ENCODE data around the gene URM1. TPM values are rescaled to one million over a fixed set of nuclear protein-coding genes. Genes with fewer than 3 reads are reported as not detected.

The URM1 gene
- total and polyA plus RNA-seq, 7 donors = 16.3 to 73.3 (median 25.1) TPM

DNA sequence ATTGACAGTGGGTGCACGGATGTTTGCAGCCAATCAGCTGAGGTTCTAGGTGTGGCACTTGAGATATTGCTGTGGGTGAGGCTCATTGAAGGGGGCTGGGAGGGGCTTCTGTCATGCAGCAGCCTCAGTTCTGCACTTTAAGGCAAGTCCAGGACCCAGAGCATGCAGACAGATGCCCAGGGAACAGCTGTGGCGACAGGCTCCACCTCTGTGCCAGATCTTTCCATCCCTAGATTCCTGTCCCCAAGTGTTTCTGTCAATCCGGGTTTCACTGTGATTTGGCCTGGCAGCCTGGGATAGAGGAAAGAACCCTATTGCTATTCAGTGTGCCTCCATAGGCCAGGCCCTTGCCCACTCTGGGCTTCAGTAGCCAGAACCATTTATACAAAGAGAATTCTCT lies 28.7 kb downstream of the URM1 start:
- no peak for DNase-seq
- Histone ChIP-seq H3K4me1 (peaks cover 0 to 7% (median 2%) of the 10 kb centered on the region in 4 donors), H3K36me3 (no peaks in the 10 kb centered on the region), H3K9me3 (no peaks in the 10 kb centered on the region), H3K27ac (no peak overlapping the region), H3K27me3 (peaks cover 0 to 28% (median 0%) of the 10 kb centered on the region in 3 donors), H3K4me3 (no peak overlapping the region)
- 48 to 66% methylated on average over 3 of the region's 3 CpGs for WGBS, 2 donors
- TF ChIP-seq EP300 (IDR thresholded peaks at IDR 0.05) (no peak), POLR2A (IDR thresholded peaks at IDR 0.05) (no peak), POLR2AphosphoS5 (IDR thresholded peaks at IDR 0.05) (no peak)
- TF ChIP-seq, protein P1, sequence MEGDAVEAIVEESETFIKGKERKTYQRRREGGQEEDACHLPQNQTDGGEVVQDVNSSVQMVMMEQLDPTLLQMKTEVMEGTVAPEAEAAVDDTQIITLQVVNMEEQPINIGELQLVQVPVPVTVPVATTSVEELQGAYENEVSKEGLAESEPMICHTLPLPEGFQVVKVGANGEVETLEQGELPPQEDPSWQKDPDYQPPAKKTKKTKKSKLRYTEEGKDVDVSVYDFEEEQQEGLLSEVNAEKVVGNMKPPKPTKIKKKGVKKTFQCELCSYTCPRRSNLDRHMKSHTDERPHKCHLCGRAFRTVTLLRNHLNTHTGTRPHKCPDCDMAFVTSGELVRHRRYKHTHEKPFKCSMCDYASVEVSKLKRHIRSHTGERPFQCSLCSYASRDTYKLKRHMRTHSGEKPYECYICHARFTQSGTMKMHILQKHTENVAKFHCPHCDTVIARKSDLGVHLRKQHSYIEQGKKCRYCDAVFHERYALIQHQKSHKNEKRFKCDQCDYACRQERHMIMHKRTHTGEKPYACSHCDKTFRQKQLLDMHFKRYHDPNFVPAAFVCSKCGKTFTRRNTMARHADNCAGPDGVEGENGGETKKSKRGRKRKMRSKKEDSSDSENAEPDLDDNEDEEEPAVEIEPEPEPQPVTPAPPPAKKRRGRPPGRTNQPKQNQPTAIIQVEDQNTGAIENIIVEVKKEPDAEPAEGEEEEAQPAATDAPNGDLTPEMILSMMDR (IDR thresholded peaks at IDR 0.05) = no peak
- intact Hi-C loops (cut with DNase I) = no loop called here

DNA sequence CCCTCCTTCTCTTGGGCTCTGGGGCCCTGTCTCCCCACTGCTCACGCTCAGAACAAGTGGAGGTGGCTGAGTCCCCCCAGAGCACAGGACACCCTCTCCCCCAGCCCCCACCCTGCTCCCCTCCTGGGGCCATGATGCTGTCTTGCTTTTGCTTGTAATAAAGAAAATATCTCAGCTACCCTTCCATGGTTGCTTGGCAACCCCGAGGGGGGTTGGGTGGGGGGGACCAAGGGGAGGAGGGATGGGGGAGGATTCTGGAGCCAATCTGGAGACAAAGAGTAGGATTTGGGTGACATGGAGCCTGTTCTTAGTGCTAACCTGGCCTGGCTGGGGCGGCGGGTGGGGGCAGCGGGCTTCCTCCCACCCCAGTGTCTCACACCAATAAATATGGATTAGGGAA lies 33.4 kb downstream of the URM1 start:
- 81 to 85% methylated on average over 5 of the region's 5 CpGs for WGBS, 2 donors
- no peak for DNase-seq
- H3K27me3 ChIP-seq = peaks cover 0 to 37% (median 0%) of the 10 kb centered on the region in 3 donors
- TF ChIP-seq EP300 (IDR thresholded peaks at IDR 0.05) (no peak), POLR2A (IDR thresholded peaks at IDR 0.05) (no peak)
- TF ChIP-seq, protein P1 (IDR thresholded peaks at IDR 0.05) = no peak
- H3K27ac ChIP-seq = no peak overlapping the region
- H3K36me3 ChIP-seq = no peaks in the 10 kb centered on the region
- no peak overlapping the region for H3K4me3 ChIP-seq
- no peaks in the 10 kb centered on the region for H3K9me3 ChIP-seq
- intact Hi-C loops (cut with DNase I) = no loop called here
- H3K4me1 ChIP-seq = no peaks in the 10 kb centered on the region

DNA sequence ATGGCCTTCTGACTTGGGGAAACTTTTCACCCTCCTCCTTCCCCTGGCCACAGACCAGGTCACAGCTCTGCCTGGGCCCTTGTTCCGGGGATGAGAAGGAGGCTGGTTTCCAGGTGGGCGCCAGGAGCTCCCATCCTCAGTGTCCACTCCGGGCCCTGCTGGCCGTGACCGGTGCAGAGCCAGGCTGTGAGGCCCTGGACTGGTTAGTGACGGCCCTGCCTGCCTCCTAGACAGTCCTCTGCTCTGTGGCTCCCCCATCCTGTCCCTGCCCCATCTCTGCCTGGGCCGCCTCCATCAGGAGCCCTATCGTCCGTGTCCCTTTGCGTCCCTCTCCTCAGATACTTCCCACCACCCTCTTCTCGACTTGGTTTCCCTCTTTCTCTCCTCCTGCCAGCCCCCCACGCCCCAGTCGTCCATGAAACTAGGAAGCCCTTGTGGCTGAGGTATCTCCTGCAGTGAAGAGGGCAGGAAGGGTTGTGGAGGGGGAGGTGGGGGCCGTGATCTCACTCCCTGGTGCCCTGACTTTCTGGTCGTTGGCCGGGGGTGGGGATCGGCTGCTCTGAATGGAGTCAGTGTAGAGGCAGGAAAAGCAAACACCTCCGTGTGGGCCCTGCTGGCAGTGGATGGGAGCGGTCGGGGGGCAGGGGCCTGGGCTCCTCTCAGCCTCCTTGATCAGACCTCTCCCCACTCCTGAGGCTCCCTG lies 34.1 kb downstream of the URM1 start:
- intact Hi-C loops (cut with DNase I) = no loop called here
- no peaks in the 10 kb centered on the region for H3K36me3 ChIP-seq

DNA sequence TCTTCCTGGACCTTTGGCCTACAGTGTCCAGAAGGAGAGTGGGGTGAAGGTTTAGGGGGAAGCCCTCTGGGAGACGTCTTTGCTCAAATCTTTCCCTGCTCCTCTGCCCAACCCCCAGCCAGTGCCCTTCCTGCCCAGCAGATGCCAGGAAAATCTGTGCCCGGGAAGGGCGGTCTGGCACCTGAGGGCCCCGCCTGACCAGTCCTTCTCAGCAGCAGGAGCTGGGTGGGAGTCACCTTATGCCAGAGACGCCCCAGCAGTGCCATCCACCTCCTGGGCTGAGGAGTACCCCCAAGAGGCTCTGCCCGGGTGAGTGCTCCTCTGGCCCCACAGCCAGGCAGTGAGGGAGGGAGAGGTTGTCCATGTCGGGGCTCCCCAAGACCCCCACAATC lies 34.6 kb downstream of the URM1 start:
- no peak for DNase-seq
- intact Hi-C loops (cut with DNase I) = no loop called here
- Histone ChIP-seq H3K27ac (no peak overlapping the region), H3K4me1 (no peaks in the 10 kb centered on the region), H3K4me3 (no peak overlapping the region), H3K27me3 (peaks cover 0 to 37% (median 0%) of the 10 kb centered on the region in 3 donors), H3K36me3 (no peaks in the 10 kb centered on the region), H3K9me3 (no peaks in the 10 kb centered on the region)
- WGBS, 2 donors = 57 to 76% methylated on average over 7 of the region's 7 CpGs
- TF ChIP-seq, protein P1 (IDR thresholded peaks at IDR 0.05) = no peak
- no peak for TF ChIP-seq POLR2A (IDR thresholded peaks at IDR 0.05)
- no peak for TF ChIP-seq POLR2AphosphoS5 (IDR thresholded peaks at IDR 0.05)
- TF ChIP-seq EP300 (IDR thresholded peaks at IDR 0.05) = no peak

More for the DNA sequence above, 34.1 kb downstream of the URM1 start:
- DNase-seq = no peak
- no peaks in the 10 kb centered on the region for H3K4me1 ChIP-seq
- TF ChIP-seq, protein P1 (IDR thresholded peaks at IDR 0.05) = no peak
- TF ChIP-seq POLR2AphosphoS5 (IDR thresholded peaks at IDR 0.05) (no peak), POLR2A (IDR thresholded peaks at IDR 0.05) (no peak), EP300 (IDR thresholded peaks at IDR 0.05) (no peak)
- H3K27me3 ChIP-seq = peaks cover 0 to 37% (median 0%) of the 10 kb centered on the region in 3 donors
- no peak overlapping the region for H3K4me3 ChIP-seq
- WGBS, 2 donors = 60 to 68% methylated on average over 20 of the region's 20 CpGs
- H3K9me3 ChIP-seq = no peaks in the 10 kb centered on the region
- H3K27ac ChIP-seq = no peak overlapping the region

Data from sigmoid colon (tissue), 7 donors.